Astrocyte (in vitro differentiated cells and primary cell): ENCODE results near the gene HLCS.

Experiments used
- CTCF ChIP-seq: IDR thresholded peaks from 2 replicates; pipeline ENCODE4 v1.5.1; 2011; ENCODE audit warnings: low read depth, mild to moderate bottlenecking, inconsistent platforms, low read length, moderate library complexity; ENCODE audit not compliant: insufficient read depth
- EZH2 ChIP-seq: IDR thresholded peaks from 2 replicates; pipeline ENCODE4 v1.6.1; 2012; ENCODE audit warnings: mild to moderate bottlenecking, low read length, inconsistent platforms; ENCODE audit not compliant: insufficient read depth

GRCh38 chr21:36703123-36703522 lies 263.3 kb downstream of the HLCS start:
- TF ChIP-seq CTCF (no peak), EZH2 (no peak)
